HG02840 (cell line): ENCODE data around the gene COL20A1.

Experiments used
- ATAC-seq: cut with Tn5 transposase; IDR thresholded peaks from one replicate; pipeline ENCODE4 v1.9.1; 2021; ENCODE audit warnings: mild to moderate bottlenecking, moderate library complexity, moderate number of reproducible peaks; ENCODE audit not compliant: unreplicated experiment, low FRiP score

The COL20A1 gene

DNA sequence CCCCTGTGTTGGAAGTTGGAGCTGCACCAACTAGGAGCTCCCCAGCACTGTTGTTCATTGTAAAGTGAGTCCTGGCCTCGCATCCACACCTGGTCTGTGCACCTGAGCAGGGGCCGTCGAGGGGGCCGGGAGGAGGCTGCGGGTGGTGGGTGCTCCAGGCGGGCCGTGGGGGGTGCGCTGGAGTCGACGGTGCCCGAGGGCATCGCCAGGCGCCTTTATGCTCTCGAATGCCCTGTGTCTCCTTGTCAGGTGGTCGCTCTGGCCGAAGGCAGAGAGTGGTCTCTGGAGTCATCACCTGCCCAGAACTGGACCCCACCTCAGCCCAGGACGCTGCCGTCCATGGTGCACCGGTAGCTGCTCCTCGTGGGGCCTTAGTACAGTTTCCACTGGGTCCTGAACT is 16.0 kb upstream of the COL20A1 start:
- ATAC-seq, result no peak

DNA sequence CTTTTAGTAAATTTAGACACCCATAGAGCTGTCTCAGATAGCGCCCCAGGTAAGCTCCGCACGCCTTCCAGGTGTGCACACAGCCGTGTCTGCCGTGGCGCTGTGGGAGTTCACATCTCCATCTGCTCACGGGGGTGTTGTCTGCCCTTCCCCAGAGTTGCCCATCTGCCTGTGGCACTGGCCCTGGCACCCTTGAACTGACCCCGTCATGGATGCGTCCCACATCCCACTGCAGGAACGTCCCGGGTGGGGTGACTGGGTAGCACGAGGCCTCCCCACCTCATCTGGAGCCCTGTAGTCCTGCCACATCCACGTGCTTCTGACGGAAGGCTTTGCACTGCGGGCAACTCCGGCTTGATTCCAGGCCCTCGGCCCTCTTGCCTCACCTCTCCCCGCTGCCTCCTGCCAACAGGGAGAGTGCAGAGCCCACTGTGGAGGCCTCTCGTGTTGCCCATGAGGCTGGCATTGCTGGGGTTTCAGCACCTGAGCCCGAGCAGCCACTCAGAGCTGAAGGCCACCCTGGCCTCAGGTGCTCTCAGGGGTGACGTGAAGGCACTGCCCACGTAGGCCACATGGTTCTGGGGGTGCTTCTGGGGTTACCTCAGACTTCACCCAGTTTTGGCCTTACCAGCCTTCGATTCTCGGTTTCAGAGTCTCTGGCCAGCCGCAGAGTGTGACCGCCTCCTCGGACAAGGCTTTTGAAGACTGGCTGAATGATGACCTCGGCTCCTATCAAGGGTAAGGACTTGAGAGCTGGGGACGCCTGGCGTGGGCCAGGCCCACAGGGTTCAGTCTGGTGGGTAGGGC is 15.3 kb upstream of the COL20A1 start:
- no peak for ATAC-seq

DNA sequence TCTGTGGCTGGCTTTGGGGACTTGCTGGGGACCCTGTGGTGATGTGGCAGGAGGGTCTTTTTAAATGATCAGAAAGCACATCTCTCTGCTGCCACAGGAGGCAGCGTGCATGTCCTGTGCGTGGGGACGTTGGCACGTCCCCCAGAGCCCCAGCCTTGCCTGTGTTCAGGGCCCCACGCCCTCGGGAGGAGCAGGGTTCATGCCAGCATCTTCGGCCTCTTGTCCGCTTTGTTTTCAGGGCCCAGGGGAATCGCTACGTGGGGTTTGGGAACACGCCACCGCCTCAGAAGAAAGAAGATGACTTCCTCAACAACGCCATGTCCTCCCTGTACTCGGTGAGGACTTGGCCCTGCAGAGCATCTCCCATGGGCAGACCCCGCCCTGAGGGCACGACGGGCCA is 14.3 kb upstream of the COL20A1 start:
- ATAC-seq, result no peak

DNA sequence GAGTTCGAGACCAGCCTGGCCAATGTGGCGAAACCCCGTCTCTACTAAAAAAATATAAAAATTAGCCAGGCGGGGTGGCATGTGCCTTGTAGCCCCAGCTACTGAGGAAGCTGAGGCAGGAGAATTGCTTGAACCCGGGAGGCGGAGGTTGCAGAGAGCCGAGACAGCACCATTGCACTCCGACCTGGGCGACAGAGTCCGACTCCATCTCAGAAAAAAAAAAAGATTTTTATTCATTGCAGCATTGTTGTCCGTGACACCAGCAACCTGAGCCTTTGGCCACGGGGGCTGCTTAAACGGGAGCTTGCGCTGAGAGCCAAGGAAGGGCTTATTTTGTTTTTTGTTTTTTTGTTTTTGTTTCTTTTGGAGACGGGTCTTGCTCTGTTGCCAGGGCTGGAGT is 13.1 kb upstream of the COL20A1 start:
- ATAC-seq, result no peak

DNA sequence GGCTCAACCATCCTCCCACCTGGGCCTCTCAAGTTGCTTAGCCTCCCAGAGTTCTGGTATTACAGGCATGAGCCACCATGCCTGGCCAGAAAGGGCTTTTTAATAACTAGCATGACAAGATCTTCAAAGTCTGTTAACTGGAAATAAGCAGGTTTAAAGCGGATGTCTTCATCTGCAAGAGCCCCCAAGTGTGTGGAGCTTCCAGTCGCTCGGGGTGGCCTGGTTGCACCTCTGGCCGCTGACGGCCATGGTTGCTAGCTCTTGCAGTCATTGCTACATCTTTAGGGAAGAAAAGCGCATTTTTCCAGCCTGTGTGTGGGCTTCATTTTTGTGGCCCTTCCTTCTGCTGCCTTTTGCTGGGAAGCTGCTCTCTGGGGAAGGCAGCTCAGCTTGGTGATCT is 12.6 kb upstream of the COL20A1 start:
- no peak for ATAC-seq

DNA sequence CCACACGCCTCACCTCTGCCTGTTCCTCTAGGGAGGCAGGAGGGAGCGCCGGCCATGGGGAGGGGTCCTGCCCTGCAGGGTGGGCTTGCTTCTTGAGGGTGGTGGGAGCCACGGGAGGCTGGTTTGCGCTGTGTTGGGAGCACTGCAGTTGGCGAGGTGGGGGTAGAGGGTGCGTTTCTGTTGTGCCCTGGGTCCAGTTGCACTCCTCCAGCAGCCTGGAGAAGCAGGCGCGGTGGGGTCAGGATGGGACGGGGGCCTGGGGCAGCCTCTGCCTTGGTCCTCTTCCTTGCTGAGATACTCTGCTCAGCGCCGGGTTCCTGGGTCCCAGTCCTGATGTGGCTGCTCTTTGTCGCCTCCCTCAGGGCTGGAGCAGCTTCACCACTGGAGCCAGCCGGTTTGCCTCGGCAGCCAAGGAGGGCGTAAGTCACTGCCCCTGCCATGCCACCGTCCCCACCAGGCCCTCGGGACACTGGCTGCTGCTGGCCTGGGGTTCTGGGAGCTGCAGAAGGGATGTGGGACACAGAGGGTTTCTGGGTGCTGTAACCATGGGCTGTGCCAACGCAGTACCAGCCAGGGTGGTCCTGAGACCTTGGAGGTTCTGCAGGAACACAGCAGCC is 11.9 kb upstream of the COL20A1 start:
- ATAC-seq, result no peak

DNA sequence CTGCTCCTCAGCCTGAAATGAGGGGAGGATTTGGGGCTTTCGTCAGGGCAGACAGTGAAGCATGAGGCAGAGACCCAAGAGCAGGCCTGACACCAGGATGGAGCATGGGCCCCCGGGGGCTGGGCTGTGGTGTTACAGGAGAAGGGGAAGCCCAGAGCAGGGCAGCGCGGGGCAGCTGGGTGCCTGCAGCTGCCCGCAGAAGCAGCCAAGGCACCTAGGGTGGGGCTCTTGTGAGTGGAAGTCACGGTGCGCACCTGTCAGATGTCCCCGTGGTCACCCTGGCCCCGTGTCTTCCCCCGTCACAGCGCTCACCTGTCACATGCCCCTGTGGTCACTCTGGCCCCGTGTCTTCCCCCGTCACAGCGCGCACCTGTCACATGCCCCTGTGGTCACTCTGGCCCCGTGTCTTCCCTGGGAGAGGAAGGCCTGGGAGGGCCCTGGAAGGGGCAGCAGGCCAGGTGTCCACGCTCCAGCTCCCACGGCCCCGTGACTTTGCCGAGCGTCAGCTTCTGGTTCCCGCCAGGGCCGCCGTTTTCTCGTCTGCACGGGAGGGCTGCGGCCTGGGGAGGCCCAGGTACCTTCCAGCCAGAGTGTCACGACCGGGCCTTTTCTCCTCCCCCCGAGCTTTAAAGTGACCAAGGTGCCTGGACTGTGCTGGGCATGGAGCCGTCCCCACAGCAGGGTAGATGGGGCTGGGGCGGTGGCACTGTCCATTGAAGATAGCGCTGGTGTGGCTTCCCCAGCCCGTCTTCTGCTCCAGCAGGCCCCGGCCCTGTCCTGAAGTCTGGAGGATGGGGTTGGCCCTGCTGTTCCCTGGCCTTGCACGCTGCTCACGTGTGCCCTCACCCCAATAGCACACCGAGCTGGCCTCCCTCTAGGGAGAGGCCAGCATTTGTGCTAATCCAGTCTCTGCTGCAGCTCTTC is 11.0 kb upstream of the COL20A1 start:
- ATAC-seq, result no peak

DNA sequence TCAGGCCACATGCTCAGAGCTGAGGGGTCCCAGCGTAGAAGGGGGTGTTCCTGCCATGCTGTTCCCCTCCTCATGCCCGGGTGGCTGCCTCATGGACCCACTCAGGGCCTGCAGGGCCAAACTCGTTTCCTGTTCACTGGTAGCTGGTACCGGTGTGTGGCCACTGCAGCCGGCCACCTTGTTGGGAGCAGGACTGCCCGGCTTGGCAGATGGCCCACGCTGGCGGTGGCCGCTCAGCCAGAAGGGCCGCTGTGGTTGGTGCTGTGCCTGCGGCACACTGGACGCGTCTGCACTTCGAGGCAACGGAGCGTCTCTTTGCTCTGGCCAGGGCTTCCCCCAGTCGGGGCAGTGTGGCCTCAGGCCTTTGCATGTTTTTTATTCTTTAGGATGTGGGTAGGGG is 10.0 kb upstream of the COL20A1 start:
- ATAC-seq, result no peak

DNA sequence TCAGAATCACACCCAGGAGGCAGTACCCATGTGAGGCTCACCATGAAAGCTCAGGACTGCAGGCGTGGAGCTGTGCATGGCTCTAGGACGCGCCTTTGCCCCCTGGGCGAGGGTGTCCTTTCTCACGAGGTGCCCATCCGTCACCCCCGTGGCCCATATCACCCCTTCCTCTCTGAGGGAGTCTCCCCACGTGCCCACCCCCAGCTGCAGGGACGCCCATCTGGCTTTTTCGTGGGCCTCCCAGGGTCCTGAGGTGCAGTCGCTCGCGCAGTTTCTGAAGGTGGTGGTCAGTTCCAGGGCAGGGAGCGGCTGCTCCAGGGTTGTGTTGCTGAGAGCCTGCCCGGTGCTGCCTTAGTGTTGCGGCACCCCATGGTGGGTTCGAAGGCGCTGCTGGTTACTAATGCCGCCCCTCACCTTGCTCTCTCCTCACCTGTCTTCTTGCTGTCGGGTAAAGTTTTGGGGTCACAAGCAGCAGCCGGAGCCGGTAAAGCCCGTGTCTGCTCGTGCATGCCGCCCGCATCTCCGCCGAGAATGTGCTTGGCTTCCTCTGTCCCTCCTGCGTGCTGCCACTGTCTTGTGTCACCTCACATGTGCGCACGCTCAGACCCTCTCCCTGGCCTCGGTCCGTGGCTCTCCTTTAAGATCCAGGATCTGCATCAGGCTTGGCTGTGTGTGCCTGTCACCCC is 9.4 kb upstream of the COL20A1 start:
- no peak for ATAC-seq

DNA sequence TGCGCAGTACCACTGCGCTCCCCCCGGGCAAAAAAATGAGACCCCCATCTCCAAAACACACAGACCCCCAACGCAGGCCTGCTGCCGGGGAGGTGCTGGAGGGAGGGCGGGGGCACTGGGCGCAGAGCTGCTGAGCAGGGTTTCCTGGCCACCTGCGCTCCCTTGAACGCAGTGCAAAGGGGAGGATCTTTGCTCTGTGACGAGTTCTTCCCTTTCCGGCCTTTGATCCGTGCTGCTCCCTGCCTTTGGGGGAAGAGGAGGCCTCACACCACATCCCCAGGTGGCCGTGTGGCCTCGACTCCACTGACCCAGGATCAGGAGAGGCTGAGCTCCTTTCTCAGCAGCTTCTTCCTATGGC is 8.9 kb upstream of the COL20A1 start:
- ATAC-seq, result no peak

DNA sequence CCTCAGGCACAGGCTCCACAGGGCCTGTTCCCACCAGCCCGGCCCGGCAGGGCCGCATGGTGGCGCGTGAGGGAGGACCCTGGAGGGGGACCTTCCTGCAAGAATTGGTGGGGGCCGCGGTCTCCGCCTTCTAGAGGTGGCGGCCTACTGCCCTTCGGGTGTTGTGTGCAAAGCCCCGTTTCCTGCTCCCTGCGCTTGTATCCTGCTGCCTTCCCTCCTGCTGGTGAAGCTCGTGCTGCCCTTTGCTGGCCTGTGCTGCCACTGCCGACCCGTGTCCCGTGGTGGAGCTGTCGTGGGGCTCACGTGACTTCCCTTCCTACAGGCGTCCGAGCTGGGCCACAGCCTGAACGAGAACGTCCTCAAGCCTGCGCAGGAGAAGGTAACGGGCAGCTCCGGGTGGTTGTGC is 8.4 kb upstream of the COL20A1 start:
- ATAC-seq, result no peak

DNA sequence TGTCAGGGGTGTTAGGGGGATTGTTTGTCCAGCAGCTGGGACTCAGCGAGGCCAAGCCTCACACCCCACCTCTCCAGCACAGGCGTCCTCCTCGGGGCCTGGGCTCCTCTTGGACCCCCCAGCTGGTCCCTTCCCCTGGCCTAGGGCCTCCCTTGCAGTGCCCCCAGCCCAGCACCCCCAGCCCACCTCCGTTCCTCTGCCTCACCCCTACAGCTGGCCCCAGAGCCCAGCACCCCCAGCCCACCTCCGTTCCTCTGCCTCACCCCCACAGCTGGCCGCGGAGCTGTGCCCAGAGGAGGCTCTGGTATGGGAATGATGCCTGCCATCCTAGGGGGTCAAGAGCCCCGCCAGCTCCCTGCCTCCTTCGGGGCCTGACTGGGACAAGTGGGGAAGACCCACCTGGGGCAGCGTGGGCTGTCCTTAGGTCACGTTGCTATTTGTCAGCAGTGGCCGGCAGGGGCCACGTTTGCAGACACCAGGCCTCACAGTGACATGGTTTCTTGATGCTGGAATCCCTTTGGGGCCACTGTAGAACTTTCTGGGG is 7.9 kb upstream of the COL20A1 start:
- ATAC-seq, result no peak

DNA sequence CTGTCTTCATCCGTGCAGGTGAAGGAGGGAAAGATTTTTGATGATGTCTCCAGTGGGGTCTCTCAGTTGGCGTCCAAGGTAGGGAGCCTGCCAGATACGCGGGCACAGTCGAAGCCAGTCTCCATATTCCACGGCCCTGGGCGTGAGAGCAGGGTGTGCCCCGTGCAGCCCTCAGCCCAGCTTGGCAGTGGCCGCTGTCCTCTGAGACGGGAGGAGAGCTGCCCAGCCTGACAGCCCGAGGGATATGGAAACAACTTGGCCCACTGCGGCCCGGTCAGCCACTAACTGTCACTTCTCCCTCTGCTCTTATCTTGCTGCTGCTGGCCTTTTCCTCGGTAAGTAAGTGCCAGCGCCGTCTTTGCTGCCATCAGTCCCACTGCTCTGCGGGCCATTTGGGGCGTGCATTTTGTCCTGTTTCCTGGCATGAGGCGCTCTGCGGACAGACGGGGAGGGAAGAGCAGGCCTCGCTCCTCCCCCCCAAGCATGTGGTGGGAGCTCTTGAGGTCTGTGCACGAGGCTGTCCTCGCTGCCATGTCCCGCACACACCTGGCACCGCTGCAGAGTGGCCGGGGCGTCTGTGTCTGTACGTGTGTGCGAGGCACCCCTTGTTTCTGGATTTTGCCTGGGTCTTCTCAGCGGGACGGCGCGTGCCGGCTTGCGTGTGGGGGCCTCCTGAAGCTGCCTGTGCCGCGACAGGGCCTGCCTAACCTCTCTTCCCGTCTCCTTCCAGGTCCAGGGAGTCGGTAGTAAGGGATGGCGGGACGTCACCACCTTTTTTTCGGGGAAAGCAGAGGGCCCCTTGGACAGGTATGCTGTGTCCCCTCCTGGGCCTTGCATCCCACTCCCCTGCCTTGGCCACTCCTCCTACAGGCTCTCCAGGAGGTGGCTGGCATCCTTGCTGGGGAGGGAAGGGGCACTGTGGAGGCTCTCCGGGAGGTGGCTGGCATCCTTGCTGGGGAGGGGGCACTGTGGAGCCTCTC is 7.1 kb upstream of the COL20A1 start:
- no peak for ATAC-seq

DNA sequence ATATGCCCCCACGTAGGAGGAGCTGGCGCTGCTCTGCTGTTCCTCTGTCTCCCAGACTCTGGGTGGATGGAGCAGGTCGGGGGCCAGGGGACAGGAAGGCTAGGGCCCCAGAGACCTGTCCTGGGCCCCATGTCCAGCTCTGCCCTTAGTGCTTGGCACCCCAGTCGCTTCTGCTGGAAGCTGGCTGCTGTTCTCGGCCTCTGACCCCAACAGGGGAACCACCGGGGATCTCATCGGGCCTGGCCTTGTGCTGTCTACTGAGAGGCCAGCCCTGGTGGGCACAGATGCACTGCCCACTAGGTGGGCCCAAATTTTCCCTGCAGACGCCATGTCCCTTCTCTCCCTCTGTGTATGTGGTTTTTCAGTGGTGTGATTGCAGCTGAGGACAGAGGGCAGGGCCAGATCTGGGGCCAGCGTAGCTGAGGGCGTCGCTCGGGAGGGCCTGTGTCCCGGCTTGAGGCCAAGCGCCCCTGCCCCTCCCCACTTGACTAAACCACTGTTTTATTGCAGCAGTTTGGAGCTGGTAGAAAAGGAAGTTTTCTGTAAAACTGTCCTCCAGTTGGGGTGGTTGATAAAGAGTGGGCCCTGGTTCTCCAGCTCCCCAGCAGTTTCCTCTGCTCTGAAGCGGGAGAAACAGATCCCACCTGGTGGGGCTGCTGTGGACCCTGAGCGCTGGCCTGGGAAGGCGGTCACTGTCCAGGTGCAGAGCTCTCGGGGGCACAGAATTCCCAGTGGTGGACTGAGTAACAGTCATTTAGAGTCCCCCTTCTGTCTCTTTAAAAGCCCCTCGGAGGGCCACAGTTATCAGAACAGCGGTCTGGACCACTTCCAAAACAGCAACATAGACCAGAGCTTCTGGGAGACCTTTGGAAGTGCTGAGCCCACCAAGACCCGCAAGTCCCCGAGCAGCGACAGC is 5.9 kb upstream of the COL20A1 start:
- no peak for ATAC-seq

DNA sequence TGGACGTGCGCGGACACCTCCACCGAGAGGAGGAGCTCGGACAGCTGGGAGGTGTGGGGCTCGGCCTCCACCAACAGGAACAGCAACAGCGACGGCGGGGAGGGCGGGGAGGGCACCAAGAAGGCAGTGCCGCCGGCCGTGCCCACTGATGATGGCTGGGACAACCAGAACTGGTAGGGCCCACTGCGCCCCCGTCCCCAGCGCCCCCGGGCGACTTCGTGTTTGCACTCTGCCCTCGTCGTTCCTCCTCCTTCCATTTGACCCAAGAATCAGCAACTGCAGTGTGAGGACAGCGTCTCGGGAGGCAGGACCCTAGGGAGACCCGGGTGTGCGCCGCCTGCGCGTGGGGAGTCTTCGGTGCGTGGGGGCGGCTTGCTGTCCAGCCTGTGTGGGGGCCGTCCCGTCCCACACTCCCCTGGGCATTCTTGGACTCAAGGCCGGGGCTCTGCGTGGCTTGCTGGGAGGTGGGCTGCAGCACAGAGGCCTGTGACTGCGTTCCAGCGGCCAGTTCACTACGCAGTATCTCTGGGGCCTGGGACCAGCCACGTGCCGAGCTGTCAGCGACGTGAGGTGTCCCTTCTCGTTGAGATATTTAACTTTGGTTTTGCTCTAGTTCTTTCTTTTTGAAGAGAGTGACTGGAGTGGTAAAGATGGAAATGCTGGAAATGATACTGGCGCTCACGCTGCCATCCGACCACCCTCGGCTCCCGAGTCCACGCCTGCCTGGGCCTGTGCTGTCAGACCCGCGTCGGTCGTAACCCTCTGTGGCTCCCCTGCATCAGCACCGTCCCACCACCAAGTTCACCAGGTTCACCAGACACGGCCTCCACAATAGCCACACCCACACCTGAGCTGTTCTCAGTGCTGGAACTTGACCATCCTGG is 5.0 kb upstream of the COL20A1 start:
- ATAC-seq, result no peak

DNA sequence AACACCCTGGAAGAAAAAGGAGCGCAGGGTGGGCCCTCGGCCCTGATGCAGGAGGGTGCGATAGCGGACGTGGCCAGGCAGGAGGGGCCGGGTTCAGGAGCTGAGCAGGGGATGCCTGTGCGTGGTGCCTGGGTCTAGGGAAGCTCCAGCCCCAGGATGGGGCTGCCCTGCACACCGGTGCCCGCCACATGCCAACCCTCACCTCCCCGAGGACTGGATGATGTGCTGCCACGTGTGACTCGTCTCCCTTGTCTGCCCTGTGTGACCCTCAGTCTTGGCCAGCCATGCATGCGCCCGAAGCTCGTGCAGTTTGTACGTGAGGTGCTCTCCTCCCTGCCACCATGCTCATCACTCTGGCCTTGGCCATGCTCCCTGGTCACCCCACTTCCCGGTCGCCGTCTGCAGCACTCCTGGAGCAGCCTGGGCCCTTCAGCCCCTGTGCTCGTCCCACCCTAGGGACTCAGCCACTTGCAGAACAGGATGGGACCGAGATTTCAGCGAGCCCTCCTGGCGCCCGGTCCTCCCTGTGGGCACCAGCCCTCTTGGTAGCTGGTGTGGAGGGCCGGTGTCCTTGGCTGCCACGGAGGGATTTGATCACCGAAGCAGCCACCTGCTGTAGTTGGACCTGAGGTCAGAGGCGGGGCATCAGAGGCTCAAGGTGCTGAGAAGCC is 4.3 kb upstream of the COL20A1 start:
- no peak for ATAC-seq
